Measurements from ENCODE around the gene INHBB.
"Not testable (repeated sequence)": the region's sequence is repeated elsewhere in the genome, so short reads cannot be mapped to it uniquely, and the experiment has no call there.

INHBB gene

GRCh38 chr2:120346026-120346666 is at the start of gene INHBB:
TSS of gene INHBB (plus strand) at chr2:120346136. CDS start at chr2:120346189, 53 bp downstream.
- no peak for DNase-seq (ENCODE audit: extremely low read depth in 1 of 2, low read depth in 1 of 2)

GRCh38 chr2:120298173-120298835 is 47.6 kb upstream of the INHBB start:
- DNase-seq (ENCODE audit: extremely low read depth in 1 of 2, low read depth in 1 of 2): no peak

GRCh38 chr2:120299004-120299403 is 46.9 kb upstream of the INHBB start:
- no peak for DNase-seq (ENCODE audit: extremely low read depth in 1 of 2, low read depth in 1 of 2)

- DNase-seq (ENCODE audit: extremely low read depth in 1 of 2, low read depth in 1 of 2): no peak
Observed at GRCh38 chr2:120299561-120299960, 46.4 kb upstream of the INHBB start.

GRCh38 chr2:120300385-120300784 is 45.6 kb upstream of the INHBB start:
- DNase-seq (ENCODE audit: extremely low read depth in 1 of 2, low read depth in 1 of 2): no peak

- no peak for DNase-seq (ENCODE audit: extremely low read depth in 1 of 2, low read depth in 1 of 2)
Observed at GRCh38 chr2:120301284-120301683, 44.7 kb upstream of the INHBB start.

GRCh38 chr2:120302301-120302700 is 43.6 kb upstream of the INHBB start:
- no peak for DNase-seq (ENCODE audit: extremely low read depth in 1 of 2, low read depth in 1 of 2)

- no peak for DNase-seq (ENCODE audit: extremely low read depth in 1 of 2, low read depth in 1 of 2)
Observed at GRCh38 chr2:120303177-120303576, 42.8 kb upstream of the INHBB start.

- DNase-seq (ENCODE audit: extremely low read depth in 1 of 2, low read depth in 1 of 2): no peak
Observed at GRCh38 chr2:120305296-120305695, 40.6 kb upstream of the INHBB start.

GRCh38 chr2:120305937-120306490 is 39.9 kb upstream of the INHBB start:
- DNase-seq (ENCODE audit: extremely low read depth in 1 of 2, low read depth in 1 of 2): no peak

GRCh38 chr2:120307482-120307881 is 38.5 kb upstream of the INHBB start:
- DNase-seq (ENCODE audit: extremely low read depth in 1 of 2, low read depth in 1 of 2): no peak

- DNase-seq (ENCODE audit: extremely low read depth in 1 of 2, low read depth in 1 of 2): no peak
Observed at GRCh38 chr2:120308038-120308910, 37.7 kb upstream of the INHBB start.

- no peak for DNase-seq (ENCODE audit: extremely low read depth in 1 of 2, low read depth in 1 of 2)
Observed at GRCh38 chr2:120310136-120310535, 35.8 kb upstream of the INHBB start.

- not testable (repeated sequence) for DNase-seq (ENCODE audit: extremely low read depth in 1 of 2, low read depth in 1 of 2)
Observed at GRCh38 chr2:120310841-120311240, 35.1 kb upstream of the INHBB start.

GRCh38 chr2:120312076-120312475 is 33.9 kb upstream of the INHBB start:
- DNase-seq (ENCODE audit: extremely low read depth in 1 of 2, low read depth in 1 of 2): no peak

GRCh38 chr2:120312860-120313694 is 32.9 kb upstream of the INHBB start:
- DNase-seq (ENCODE audit: extremely low read depth in 1 of 2, low read depth in 1 of 2): peak; percentile 27 to 56

- DNase-seq (ENCODE audit: extremely low read depth in 1 of 2, low read depth in 1 of 2): no peak
Observed at GRCh38 chr2:120313695-120314615, 32.0 kb upstream of the INHBB start.

GRCh38 chr2:120314690-120315366 is 31.1 kb upstream of the INHBB start:
- no peak for DNase-seq (ENCODE audit: extremely low read depth in 1 of 2, low read depth in 1 of 2)
